ENCODE data around the gene SDC1.
"Not testable (repeated sequence)": the region's sequence is repeated elsewhere in the genome, so short reads cannot be mapped to it uniquely, and the experiment has no call there.

SDC1 gene

GRCh38 chr2:20224716-20225293 is at the start of gene SDC1:
Gene SDC1, minus strand, starts transcription at chr2:20225130. Its CDS starts 263 bp downstream, at chr2:20224867.
- no peak for DNase-seq (ENCODE audit: low read depth)

GRCh38 chr2:20273042-20273441 is 48.1 kb upstream of the SDC1 start:
- no peak for DNase-seq (ENCODE audit: low read depth)

- DNase-seq (ENCODE audit: low read depth) = not testable (repeated sequence)
Observed at GRCh38 chr2:20268317-20268716, 43.4 kb upstream of the SDC1 start.

GRCh38 chr2:20267529-20267928 is 42.6 kb upstream of the SDC1 start:
- no peak for DNase-seq (ENCODE audit: low read depth)

- DNase-seq (ENCODE audit: low read depth) = no peak
Observed at GRCh38 chr2:20264629-20265028, 39.7 kb upstream of the SDC1 start.

GRCh38 chr2:20257411-20257810 is 32.5 kb upstream of the SDC1 start:
- DNase-seq (ENCODE audit: low read depth) = no peak

GRCh38 chr2:20254731-20255130 is 29.8 kb upstream of the SDC1 start:
- no peak for DNase-seq (ENCODE audit: low read depth)

- DNase-seq (ENCODE audit: low read depth) = no peak
Observed at GRCh38 chr2:20250436-20250835, 25.5 kb upstream of the SDC1 start.

- DNase-seq (ENCODE audit: low read depth) = no peak
Observed at GRCh38 chr2:20249170-20249569, 24.2 kb upstream of the SDC1 start.

- DNase-seq (ENCODE audit: low read depth) = no peak
Observed at GRCh38 chr2:20247084-20247483, 22.2 kb upstream of the SDC1 start.

GRCh38 chr2:20243637-20244036 is 18.7 kb upstream of the SDC1 start:
- not testable (repeated sequence) for DNase-seq (ENCODE audit: low read depth)

GRCh38 chr2:20242727-20243377 is 17.9 kb upstream of the SDC1 start:
- no peak for DNase-seq (ENCODE audit: low read depth)

- DNase-seq (ENCODE audit: low read depth) = no peak
Observed at GRCh38 chr2:20241973-20242726, 17.2 kb upstream of the SDC1 start.

GRCh38 chr2:20240291-20240690 is 15.4 kb upstream of the SDC1 start:
- not testable (repeated sequence) for DNase-seq (ENCODE audit: low read depth)

- DNase-seq (ENCODE audit: low read depth) = no peak
Observed at GRCh38 chr2:20236496-20236895, 11.6 kb upstream of the SDC1 start.

GRCh38 chr2:20235655-20236305 is 10.8 kb upstream of the SDC1 start:
- DNase-seq (ENCODE audit: low read depth) = no peak

GRCh38 chr2:20234597-20234996 is 9.7 kb upstream of the SDC1 start:
- DNase-seq (ENCODE audit: low read depth) = not testable (repeated sequence)

GRCh38 chr2:20232837-20233207 is 7.9 kb upstream of the SDC1 start:
- DNase-seq (ENCODE audit: low read depth) = no peak

GRCh38 chr2:20231598-20232026 is 6.7 kb upstream of the SDC1 start:
- DNase-seq (ENCODE audit: low read depth) = no peak

- DNase-seq (ENCODE audit: low read depth) = no peak
Observed at GRCh38 chr2:20231159-20231558, 6.2 kb upstream of the SDC1 start.

GRCh38 chr2:20230114-20230425 is 5.1 kb upstream of the SDC1 start:
- no peak for DNase-seq (ENCODE audit: low read depth)

- no peak for DNase-seq (ENCODE audit: low read depth)
Observed at GRCh38 chr2:20229322-20230113, 4.6 kb upstream of the SDC1 start.

Data from activated T-cell treated with anti-CD3 and anti-CD28 coated beads for 1 hour (primary cell).